ENCODE results near the gene EVA1C. TPM values are rescaled to one million over a fixed set of nuclear protein-coding genes. Genes with fewer than 3 reads are reported as not detected.

Gene EVA1C
- total RNA-seq, 1 experiment from 2014 or later, result 0.98 TPM

DNA sequence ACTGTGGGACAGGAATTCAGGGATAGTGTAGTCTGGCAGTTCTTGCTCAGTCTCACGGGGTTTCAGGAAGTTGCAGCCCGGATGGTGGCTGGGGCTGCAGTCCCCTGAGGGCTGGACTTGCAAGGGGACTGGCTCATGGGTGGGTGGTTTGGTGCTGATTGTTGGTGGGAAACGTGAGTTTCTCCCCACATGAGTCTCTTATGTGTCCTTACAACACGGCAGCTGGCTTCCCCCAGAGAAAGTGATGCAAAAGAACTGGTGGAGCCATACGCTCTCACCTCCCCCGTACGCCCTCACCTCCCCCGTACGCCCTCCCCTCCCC lies 64.9 kb downstream of the EVA1C start:
- Histone ChIP-seq H3K79me1 (ENCODE audit: insufficient read depth, low read depth, low read length, poor library complexity, severe bottlenecking) (no peaks in the 10 kb centered on the region), H3K9ac (ENCODE audit: extremely low read depth, insufficient read length, low read length) (no peak overlapping the region), H3K14ac (ENCODE audit: insufficient read depth, low read length) (no peak overlapping the region), H3K4me1 (ENCODE audit: insufficient read depth, low read length) (peaks cover 4% of the 10 kb centered on the region; the same call in 1 of the 2 replicates), H2AK5ac (ENCODE audit: insufficient read length, low read length) (no peak overlapping the region), H2BK120ac (ENCODE audit: low read depth, low read length, poor library complexity, severe bottlenecking) (no peak overlapping the region), H4K20me1 (ENCODE audit: control insufficient read depth, insufficient read depth, insufficient read length) (no peaks in the 10 kb centered on the region), H3K27me3 (ENCODE audit: insufficient read depth, low read length) (no peaks in the 10 kb centered on the region), H2BK20ac (ENCODE audit: low read depth, low read length, poor library complexity, severe bottlenecking) (no peak overlapping the region), H3K4me2 (ENCODE audit: insufficient read depth, insufficient read length, low read length) (no peak overlapping the region), H3K56ac (ENCODE audit: insufficient read length, low read depth, low read length) (no peak overlapping the region), H3K18ac (ENCODE audit: insufficient read length, low read depth, low read length) (no peak overlapping the region), H2BK15ac (ENCODE audit: low read depth, low read length) (no peak overlapping the region), H2BK12ac (ENCODE audit: insufficient read length, low read depth, low read length) (no peak overlapping the region), H3K23ac (ENCODE audit: insufficient read length, low read depth, low read length) (no peak overlapping the region), H2BK5ac (ENCODE audit: insufficient read length, low read length) (no peak overlapping the region), H3K27ac (ENCODE audit: insufficient read length, low read depth, low read length) (no peak overlapping the region), H3T11ph (ENCODE audit: low read length) (no peak overlapping the region), H4K8ac (replicated peaks; ENCODE audit: insufficient read length, low read depth, low read length) (no peak overlapping the region), H4K5ac (ENCODE audit: insufficient read length, low read depth, low read length) (no peak overlapping the region), H3K9me3 (ENCODE audit: control insufficient read depth, low read depth, low read length) (no peaks in the 10 kb centered on the region), H4K91ac (ENCODE audit: insufficient read length, low read depth, low read length) (no peak overlapping the region), H3K23me2 (ENCODE audit: insufficient read length, low read depth, low read length, poor library complexity, severe bottlenecking) (no peaks in the 10 kb centered on the region), H3K4ac (ENCODE audit: low read depth, low read length) (no peak overlapping the region), H3K79me2 (ENCODE audit: insufficient read depth, low read length) (no peaks in the 10 kb centered on the region), H2AFZ (ENCODE audit: low read length) (no peak overlapping the region)
- Mint-ChIP-seq H3K4me3 (no peak overlapping the region), H3K4me1 (peaks cover 18% of the 10 kb centered on the region in 2 experiments), H3K9me3 (no peaks in the 10 kb centered on the region), H3K27me3 (ENCODE audit: low read depth) (no peaks in the 10 kb centered on the region), H3K27ac (no peak overlapping the region), H3K36me3 (ENCODE audit: insufficient read depth in 1 of 3, low read depth in 3 of 3) (0 out of 7 replicates have a peak, but pooled peaks cover 0 to 2% (median 0%) of the 10 kb centered on the region in 3 experiments)
- no CpG with 5 or more reads among the region's 9 CpGs for WGBS (ENCODE audit: extremely low coverage, insufficient read length, low lambda C conversion rate)
- TF ChIP-seq, protein P1, sequence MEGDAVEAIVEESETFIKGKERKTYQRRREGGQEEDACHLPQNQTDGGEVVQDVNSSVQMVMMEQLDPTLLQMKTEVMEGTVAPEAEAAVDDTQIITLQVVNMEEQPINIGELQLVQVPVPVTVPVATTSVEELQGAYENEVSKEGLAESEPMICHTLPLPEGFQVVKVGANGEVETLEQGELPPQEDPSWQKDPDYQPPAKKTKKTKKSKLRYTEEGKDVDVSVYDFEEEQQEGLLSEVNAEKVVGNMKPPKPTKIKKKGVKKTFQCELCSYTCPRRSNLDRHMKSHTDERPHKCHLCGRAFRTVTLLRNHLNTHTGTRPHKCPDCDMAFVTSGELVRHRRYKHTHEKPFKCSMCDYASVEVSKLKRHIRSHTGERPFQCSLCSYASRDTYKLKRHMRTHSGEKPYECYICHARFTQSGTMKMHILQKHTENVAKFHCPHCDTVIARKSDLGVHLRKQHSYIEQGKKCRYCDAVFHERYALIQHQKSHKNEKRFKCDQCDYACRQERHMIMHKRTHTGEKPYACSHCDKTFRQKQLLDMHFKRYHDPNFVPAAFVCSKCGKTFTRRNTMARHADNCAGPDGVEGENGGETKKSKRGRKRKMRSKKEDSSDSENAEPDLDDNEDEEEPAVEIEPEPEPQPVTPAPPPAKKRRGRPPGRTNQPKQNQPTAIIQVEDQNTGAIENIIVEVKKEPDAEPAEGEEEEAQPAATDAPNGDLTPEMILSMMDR (conservative IDR thresholded peaks at IDR 0.05), result no peak
- DNase-seq, result no peak
